HEK293 (cell line): ENCODE measurements around the gene TMEM35B.

Experiments used
- CTCF ChIA-PET: fragments of 350-600 bp; formaldehyde crosslinking; extraction: SDS; loops from one replicate; lab custom pipeline; 2021; ENCODE audit warnings: antibody characterized with exemption; lab: Yijun Ruan, JAX
- POLR2A ChIA-PET: fragments of 300-600 bp; formaldehyde crosslinking; extraction: SDS; loops from one replicate; lab custom pipeline; 2020; ENCODE audit warnings: antibody characterized with exemption, inconsistent platforms; lab: Yijun Ruan, JAX
- H3K27ac ChIP-seq: fragments of 200-500 bp; sonication (Bioruptor generic); 2 replicates; pipeline ENCODE4 v1.5.1; 2014; ENCODE audit warnings: low read depth, low read length, control low read depth, inconsistent platforms; ENCODE audit errors: extremely low read depth
- H3K36me3 ChIP-seq, 2 experiments: fragments of 200-500 bp in 1 of 2; sonication (Bioruptor generic) in 1 of 2; 1 replicate in 1 of 2; 2 replicates in 1 of 2; pipeline ENCODE4 v1.5.1; 2014 to 2017; ENCODE audit warnings: inconsistent platforms in 2 of 2, low read length in 2 of 2; ENCODE audit not compliant: control insufficient read depth in 2 of 2, insufficient read depth in 1 of 2
- H3K4me1 ChIP-seq: fragments of 200-500 bp; sonication (Bioruptor generic); 2 replicates; pipeline ENCODE4 v1.5.1; 2014; ENCODE audit warnings: mild to moderate bottlenecking, low read length, inconsistent platforms; ENCODE audit not compliant: control insufficient read depth, insufficient read depth
- H3K4me3 ChIP-seq: 2 replicates; pipeline ENCODE4 v1.5.1; 2011; ENCODE audit warnings: low read depth, mild to moderate bottlenecking, control low read depth, low read length, moderate library complexity
- H3K9me3 ChIP-seq: fragments of 200-500 bp; sonication (Bioruptor generic); 2 replicates; pipeline ENCODE4 v1.5.1; 2014; ENCODE audit warnings: low read depth, low read length, inconsistent platforms; ENCODE audit not compliant: control insufficient read depth, insufficient read depth
- OVOL3 ChIP-seq: fragments of 450-650 bp; formaldehyde crosslinking; IDR thresholded peaks from 2 replicates; pipeline ENCODE4 v1.5.1; 2016; ENCODE audit warnings: missing biosample characterization, missing genetic modification characterization
- SETDB1 ChIP-seq: IDR thresholded peaks from one replicate; pipeline ENCODE4 v1.6.1; 2017; ENCODE audit warnings: mild to moderate bottlenecking, low read length, moderate library complexity, mixed read lengths; ENCODE audit not compliant: insufficient read length
- ZNF10 ChIP-seq: fragments of 450-650 bp; formaldehyde crosslinking; IDR thresholded peaks from 2 replicates; pipeline ENCODE4 v1.5.1; 2017; ENCODE audit warnings: missing biosample characterization, missing genetic modification characterization
- ZNF169 ChIP-seq: fragments of 450-650 bp; formaldehyde crosslinking; IDR thresholded peaks from 2 replicates; pipeline ENCODE4 v1.5.1; 2016; ENCODE audit warnings: missing biosample characterization, missing genetic modification characterization
- ZNF174 ChIP-seq: fragments of 450-650 bp; formaldehyde crosslinking; IDR thresholded peaks from 2 replicates; pipeline ENCODE4 v1.5.0; 2017; ENCODE audit warnings: missing biosample characterization, mild to moderate bottlenecking, missing genetic modification characterization
- ZNF175 ChIP-seq: fragments of 450-650 bp; formaldehyde crosslinking; IDR thresholded peaks from 2 replicates; pipeline ENCODE4 v1.5.1; 2016; ENCODE audit warnings: missing biosample characterization, missing genetic modification characterization
- ZNF184 ChIP-seq: fragments of 450-650 bp; IDR thresholded peaks from 2 replicates; pipeline ENCODE4 v1.5.1; 2018; ENCODE audit warnings: missing biosample characterization, mild to moderate bottlenecking, missing genetic modification characterization
- ZNF202 ChIP-seq: fragments of 450-650 bp; formaldehyde crosslinking; IDR thresholded peaks from 2 replicates; pipeline ENCODE4 v1.5.1; 2016; ENCODE audit warnings: missing biosample characterization, missing genetic modification characterization, borderline replicate concordance
- ZNF274 ChIP-seq, 2 experiments: fragments of 200-500 bp in 1 of 2; fragments of 450-650 bp in 1 of 2; sonication (Bioruptor generic) in 1 of 2; formaldehyde crosslinking in 1 of 2; IDR thresholded peaks; 2 replicates each; pipeline versions ENCODE4 v1.5.1 to v1.6.1; 2014 to 2016; ENCODE audit warnings: borderline replicate concordance in 1 of 2, inconsistent platforms in 1 of 2, low read length in 1 of 2, missing biosample characterization in 1 of 2, missing genetic modification characterization in 1 of 2
- ZNF302 ChIP-seq: fragments of 450-650 bp; formaldehyde crosslinking; IDR thresholded peaks from 2 replicates; pipeline ENCODE4 v1.5.1; 2016; ENCODE audit warnings: missing biosample characterization, missing genetic modification characterization, low read depth
- ZNF335 ChIP-seq: fragments of 450-650 bp; formaldehyde crosslinking; conservative IDR thresholded peaks from 2 replicates; pipeline ENCODE4 v1.5.1; 2016; ENCODE audit warnings: missing biosample characterization, missing genetic modification characterization
- ZNF48 ChIP-seq: fragments of 450-650 bp; formaldehyde crosslinking; IDR thresholded peaks from 2 replicates; pipeline ENCODE4 v1.5.1; 2016; ENCODE audit warnings: missing biosample characterization, missing genetic modification characterization
- ZNF529 ChIP-seq: fragments of 450-650 bp; formaldehyde crosslinking; IDR thresholded peaks from 2 replicates; pipeline ENCODE4 v1.5.1; 2017; ENCODE audit warnings: missing genetic modification characterization, missing biosample characterization; ENCODE audit not compliant: insufficient replicate concordance
- ZNF558 ChIP-seq: fragments of 450-650 bp; formaldehyde crosslinking; IDR thresholded peaks from 2 replicates; pipeline ENCODE4 v1.5.1; 2016; ENCODE audit warnings: missing biosample characterization, missing genetic modification characterization
- ZNF580 ChIP-seq: fragments of 450-650 bp; formaldehyde crosslinking; IDR thresholded peaks from 2 replicates; pipeline ENCODE4 v1.5.1; 2016; ENCODE audit warnings: missing biosample characterization, missing genetic modification characterization
- ZNF664 ChIP-seq: fragments of 450-650 bp; formaldehyde crosslinking; IDR thresholded peaks from 2 replicates; pipeline ENCODE4 v1.5.1; 2016; ENCODE audit warnings: missing biosample characterization, missing genetic modification characterization
- ZNF776 ChIP-seq: fragments of 450-650 bp; formaldehyde crosslinking; IDR thresholded peaks from 2 replicates; pipeline ENCODE4 v1.5.0; 2017; ENCODE audit warnings: missing biosample characterization, missing genetic modification characterization, borderline replicate concordance
- ZSCAN18 ChIP-seq: fragments of 450-650 bp; formaldehyde crosslinking; IDR thresholded peaks from 2 replicates; pipeline ENCODE4 v1.5.1; 2016; ENCODE audit warnings: missing biosample characterization, missing genetic modification characterization
- ZSCAN23 ChIP-seq: fragments of 450-650 bp; formaldehyde crosslinking; IDR thresholded peaks from 2 replicates; pipeline ENCODE4 v1.5.1; 2016; ENCODE audit warnings: missing biosample characterization, missing genetic modification characterization
- ZXDB ChIP-seq: fragments of 450-650 bp; formaldehyde crosslinking; IDR thresholded peaks from 2 replicates; pipeline ENCODE4 v1.5.1; 2016; ENCODE audit warnings: missing biosample characterization, missing genetic modification characterization

The TMEM35B gene

GRCh38 chr1:34980715-34981114 lies 4.4 kb downstream of the TMEM35B start:
- Histone ChIP-seq H3K4me1 (peaks cover 5% of the 10 kb centered on the region), H3K9me3 (no peaks in the 10 kb centered on the region), H3K4me3 (no peak overlapping the region), H3K27ac (no peak overlapping the region), H3K36me3 (peaks cover 0 to 21% of the 10 kb centered on the region in 2 experiments; a peak in 1 of 3 replicates)
- POLR2A ChIA-PET: no interaction called here
- CTCF ChIA-PET: no interaction called here
- TF ChIP-seq ZNF174 (tag by site-specific recombination) (no peak), ZXDB (tag by site-specific recombination) (no peak), ZNF776 (no peak), ZNF48 (tag by site-specific recombination) (no peak)

GRCh38 chr1:34978921-34979320 lies 6.2 kb downstream of the TMEM35B start:
- no peak for TF ChIP-seq ZNF529 (tag by site-specific recombination)
- H3K4me3 ChIP-seq: no peak overlapping the region
- H3K27ac ChIP-seq: no peak overlapping the region
- peaks cover 2% of the 10 kb centered on the region for H3K4me1 ChIP-seq
- peaks cover 0 to 21% of the 10 kb centered on the region in 2 experiments; a peak in 1 of 3 replicates for H3K36me3 ChIP-seq
- H3K9me3 ChIP-seq: no peaks in the 10 kb centered on the region
- ChIA-PET POLR2A (interaction anchor here (2.0 kb wide), 1 partner anchor 119 kb away, joined by 5 read pairs; the partner anchor contains the start of gene SMIM12), CTCF (no interaction called here)

- Histone ChIP-seq H3K36me3 (peaks cover 0 to 19% of the 10 kb centered on the region in 2 experiments; a peak in 1 of 3 replicates), H3K9me3 (no peaks in the 10 kb centered on the region), H3K27ac (no peak overlapping the region), H3K4me1 (no peaks in the 10 kb centered on the region), H3K4me3 (no peak overlapping the region)
- POLR2A ChIA-PET: interaction anchor here (2.0 kb wide), 1 partner anchor 118 kb away, joined by 5 read pairs; the partner anchor contains the start of gene SMIM12
- CTCF ChIA-PET: no interaction called here
- TF ChIP-seq ZNF335 (peak; percentile 82), ZNF302 (tag by site-specific recombination) (no peak), ZNF175 (tag by site-specific recombination) (no peak), ZNF664 (no peak), ZNF184 (tag by site-specific recombination) (no peak)
These were observed 7.3 kb downstream of the TMEM35B start for GRCh38 chr1:34977858-34978257.

GRCh38 chr1:34977210-34977471 lies 8.0 kb downstream of the TMEM35B start:
- peaks cover 0 to 12% of the 10 kb centered on the region in 2 experiments; a peak in 1 of 3 replicates for H3K36me3 ChIP-seq
- H3K27ac ChIP-seq: no peak overlapping the region
- H3K4me3 ChIP-seq: no peak overlapping the region
- H3K9me3 ChIP-seq: no peaks in the 10 kb centered on the region
- POLR2A ChIA-PET: no interaction called here
- CTCF ChIA-PET: no interaction called here
- H3K4me1 ChIP-seq: no peaks in the 10 kb centered on the region
- TF ChIP-seq ZNF169 (tag by site-specific recombination) (no peak), ZNF580 (tag by site-specific recombination) (no peak), ZNF558 (tag by site-specific recombination) (no peak)

GRCh38 chr1:34976384-34977209 lies 8.6 kb downstream of the TMEM35B start:
- TF ChIP-seq OVOL3 (tag by site-specific recombination) (no peak), ZNF10 (no peak), ZNF202 (tag by site-specific recombination) (no peak), ZSCAN23 (tag by site-specific recombination) (no peak), SETDB1 (no peak), ZNF274 (IDR thresholded peaks at IDR 0.05; ENCODE audit: low read length) (no peak), ZNF274 (tag by site-specific recombination; IDR thresholded peaks at IDR 0.05; ENCODE audit: borderline replicate concordance) (no peak), ZSCAN18 (no peak)
- TF ChIP-seq, all 188 proteins: peak for 0
- H3K36me3 ChIP-seq: peaks cover 0 to 7% of the 10 kb centered on the region in 2 experiments; a peak in 1 of 3 replicates
- ChIA-PET POLR2A (interaction anchor here (2.0 kb wide), 1 partner anchor 8 kb away, joined by 7 read pairs; the partner anchor contains the start of gene TMEM35B), CTCF (interaction anchor here (0.9 kb wide), 1 partner anchor 49 kb away, joined by 5 read pairs; no protein-coding TSS in a partner anchor)
- no peaks in the 10 kb centered on the region for H3K9me3 ChIP-seq
- H3K4me1 ChIP-seq: no peaks in the 10 kb centered on the region
- no peak overlapping the region for H3K27ac ChIP-seq
- H3K4me3 ChIP-seq: no peak overlapping the region
